Measurements from ENCODE around the gene SUPT5H.

Gene SUPT5H

GRCh38 chr19:39516270-39516669, 70.9 kb downstream of the SUPT5H start:
- in situ Hi-C loops (cut with MboI; ENCODE audit: low sequenced_read_pairs, unreplicated experiment): no loop called here
- DNase-seq (ENCODE audit: low spot score): no peak
- TF ChIP-seq CTCF (IDR thresholded peaks at IDR 0.05; ENCODE audit: borderline replicate concordance, control extremely low read depth, extremely low read depth, insufficient read depth, missing control alignments): no peak

GRCh38 chr19:39517432-39517831, 72.0 kb downstream of the SUPT5H start:
- no peak for DNase-seq (ENCODE audit: low spot score)
- in situ Hi-C loops (cut with MboI; ENCODE audit: low sequenced_read_pairs, unreplicated experiment): no loop called here
- TF ChIP-seq CTCF (IDR thresholded peaks at IDR 0.05; ENCODE audit: borderline replicate concordance, control extremely low read depth, extremely low read depth, insufficient read depth, missing control alignments): no peak

- in situ Hi-C loops (cut with MboI; ENCODE audit: low sequenced_read_pairs, unreplicated experiment): no loop called here
- DNase-seq (ENCODE audit: low spot score): no peak
- TF ChIP-seq CTCF (IDR thresholded peaks at IDR 0.05; ENCODE audit: borderline replicate concordance, control extremely low read depth, extremely low read depth, insufficient read depth, missing control alignments): no peak
Measured at GRCh38 chr19:39518458-39518857, 73.1 kb downstream of the SUPT5H start.

GRCh38 chr19:39518975-39519374, 73.6 kb downstream of the SUPT5H start:
- no peak for DNase-seq (ENCODE audit: low spot score)
- in situ Hi-C loops (cut with MboI; ENCODE audit: low sequenced_read_pairs, unreplicated experiment): no loop called here
- TF ChIP-seq CTCF (IDR thresholded peaks at IDR 0.05; ENCODE audit: borderline replicate concordance, control extremely low read depth, extremely low read depth, insufficient read depth, missing control alignments): no peak

GRCh38 chr19:39520541-39521484, 75.4 kb downstream of the SUPT5H start:
- no peak for DNase-seq (ENCODE audit: low spot score)
- in situ Hi-C loops (cut with MboI; ENCODE audit: low sequenced_read_pairs, unreplicated experiment): no loop called here
- TF ChIP-seq CTCF (IDR thresholded peaks at IDR 0.05; ENCODE audit: borderline replicate concordance, control extremely low read depth, extremely low read depth, insufficient read depth, missing control alignments): no peak

- TF ChIP-seq CTCF (IDR thresholded peaks at IDR 0.05; ENCODE audit: borderline replicate concordance, control extremely low read depth, extremely low read depth, insufficient read depth, missing control alignments): no peak
- DNase-seq (ENCODE audit: low spot score): no peak
- in situ Hi-C loops (cut with MboI; ENCODE audit: low sequenced_read_pairs, unreplicated experiment): no loop called here
Measured at GRCh38 chr19:39524495-39524894, 79.1 kb downstream of the SUPT5H start.
